Measurements from ENCODE around the gene TIPARP. TPM values are rescaled to one million over a fixed set of nuclear protein-coding genes. Genes with fewer than 3 reads are reported as not detected.
A peak's percentile ranks its signal among the peaks of the same experiment; 100 is the strongest.
"Not testable (repeated sequence)": the region's sequence is repeated elsewhere in the genome, so short reads cannot be mapped to it uniquely, and the experiment has no call there.

Gene TIPARP
- total RNA-seq, 1 experiment from 2014 or later = 89.9 TPM

DNA sequence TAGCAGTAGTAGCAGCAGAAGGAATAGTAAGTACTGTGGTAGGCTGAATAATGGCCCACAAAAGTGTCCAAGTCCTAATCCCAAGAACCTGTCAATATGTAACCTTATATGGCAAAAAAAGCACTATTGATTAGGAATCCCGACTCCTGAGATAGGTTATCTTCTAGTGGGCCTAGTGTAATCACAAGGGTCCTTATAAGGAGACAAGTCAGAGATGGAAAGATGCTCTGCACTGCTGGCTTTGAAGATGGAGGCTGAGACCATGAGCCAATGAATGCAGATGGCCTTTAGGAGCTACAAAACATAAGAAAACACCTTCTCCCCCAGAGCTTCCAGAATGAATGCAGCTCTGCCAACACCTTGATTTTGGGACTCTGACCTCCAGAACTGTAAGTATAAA is 36.0 kb downstream of the TIPARP start:
- no peak for DNase-seq (ENCODE audit: low read depth)

DNA sequence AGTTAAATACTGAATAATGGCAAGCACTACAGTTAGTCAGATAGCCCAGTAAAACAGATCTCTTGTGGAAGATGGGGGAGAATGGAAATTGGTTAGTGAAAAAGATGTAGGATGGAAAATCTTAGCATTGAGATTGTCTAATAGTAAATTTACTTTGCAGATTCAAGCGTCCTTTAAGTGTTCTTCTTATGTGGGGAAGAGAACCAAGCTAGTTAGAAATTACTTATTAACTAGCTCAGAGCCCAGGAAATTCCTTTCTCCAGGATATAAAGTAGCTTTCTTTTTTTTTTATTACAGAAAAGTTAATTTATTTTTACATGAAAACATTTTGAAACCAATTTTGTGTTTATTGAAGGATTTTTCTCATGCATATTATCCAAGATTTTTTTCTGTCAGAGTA is 36.7 kb downstream of the TIPARP start:
- DNase-seq (ENCODE audit: low read depth) = no peak

DNA sequence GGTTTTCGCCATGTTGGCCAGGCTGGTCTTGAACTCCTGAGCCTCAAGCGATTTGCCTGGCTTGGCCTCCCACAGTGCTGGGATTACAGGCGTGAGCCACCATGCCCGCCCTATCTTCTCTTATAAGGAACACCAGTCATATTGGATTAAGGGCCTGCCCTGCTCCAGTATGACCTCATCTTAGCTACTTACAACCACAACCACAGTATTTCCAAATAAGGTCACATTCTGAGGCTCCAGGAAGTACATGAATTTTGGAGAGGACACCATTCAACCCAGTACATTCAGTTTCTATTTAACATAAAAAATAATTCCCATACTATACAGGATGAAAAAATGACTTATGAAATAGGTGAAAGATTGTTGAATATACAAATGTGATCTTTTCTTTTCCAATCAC is 37.6 kb downstream of the TIPARP start:
- peak; percentile 51 for DNase-seq (ENCODE audit: low read depth)

DNA sequence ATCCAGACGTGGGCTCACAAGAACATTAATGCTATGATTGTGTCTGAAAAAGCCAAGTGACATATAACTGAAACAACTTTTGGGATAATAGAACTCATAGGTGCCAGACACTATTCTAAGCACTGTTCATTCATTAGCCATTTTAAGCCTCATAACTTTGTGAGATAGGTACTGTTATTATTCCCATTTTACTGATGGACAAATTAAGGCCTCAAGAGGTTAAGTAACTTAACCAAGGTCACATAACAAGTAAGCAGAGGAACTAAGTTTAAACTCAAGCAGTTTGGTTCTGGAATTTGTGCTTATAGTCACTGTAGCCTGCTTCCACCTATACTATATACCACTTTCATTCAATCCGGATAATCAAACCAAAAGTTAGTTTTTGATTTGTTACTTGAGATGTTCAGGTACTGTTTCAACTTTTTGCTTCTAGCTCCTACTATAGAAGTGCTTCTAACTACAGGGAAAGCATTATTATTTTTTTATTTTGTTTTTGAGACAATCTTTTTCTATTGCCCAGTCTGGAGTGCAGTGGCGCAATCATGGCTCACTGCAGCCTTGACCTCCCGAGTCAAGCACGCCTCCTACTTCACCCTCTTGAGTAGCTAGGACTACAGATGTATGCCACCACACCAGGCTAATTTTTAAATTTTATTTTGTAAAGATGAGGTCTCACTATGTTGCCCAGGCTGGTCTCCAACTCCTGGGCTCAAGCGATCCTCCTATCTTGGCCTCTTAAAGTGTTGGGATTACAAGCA is 41.9 kb downstream of the TIPARP start:
- no peak for DNase-seq (ENCODE audit: low read depth)

DNA sequence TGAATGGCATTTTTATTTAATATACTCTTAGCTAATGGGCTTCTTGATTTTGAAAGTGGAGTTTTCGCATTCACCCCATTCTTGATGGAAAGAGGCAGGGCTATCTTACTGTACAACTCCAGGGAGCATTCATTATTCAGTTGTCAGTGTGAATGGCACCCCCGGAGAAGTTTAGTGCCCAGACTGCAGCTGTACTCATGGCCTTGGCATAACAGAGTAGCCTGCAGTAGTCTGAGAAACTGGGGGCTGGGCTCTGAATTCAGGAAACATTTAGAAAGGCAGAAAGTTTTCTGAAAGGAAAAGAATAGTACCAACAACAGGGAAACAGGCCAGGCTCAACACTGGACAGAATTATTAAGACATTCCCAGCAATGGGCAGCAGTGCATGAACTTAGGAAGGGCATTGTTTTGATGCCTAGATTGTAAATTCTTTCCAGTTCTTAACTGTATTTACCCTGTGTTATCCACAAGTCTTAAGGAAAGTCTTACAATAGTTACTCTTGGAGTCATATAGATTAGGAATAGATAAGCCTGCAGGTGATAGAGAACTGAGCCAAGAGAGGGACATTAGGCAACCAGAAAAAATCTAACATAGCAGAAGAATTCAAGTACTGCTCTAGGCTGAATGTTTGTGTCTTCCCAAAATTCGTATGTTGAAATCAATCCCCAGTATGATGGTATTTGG is 44.4 kb downstream of the TIPARP start:
- no peak for DNase-seq (ENCODE audit: low read depth)

DNA sequence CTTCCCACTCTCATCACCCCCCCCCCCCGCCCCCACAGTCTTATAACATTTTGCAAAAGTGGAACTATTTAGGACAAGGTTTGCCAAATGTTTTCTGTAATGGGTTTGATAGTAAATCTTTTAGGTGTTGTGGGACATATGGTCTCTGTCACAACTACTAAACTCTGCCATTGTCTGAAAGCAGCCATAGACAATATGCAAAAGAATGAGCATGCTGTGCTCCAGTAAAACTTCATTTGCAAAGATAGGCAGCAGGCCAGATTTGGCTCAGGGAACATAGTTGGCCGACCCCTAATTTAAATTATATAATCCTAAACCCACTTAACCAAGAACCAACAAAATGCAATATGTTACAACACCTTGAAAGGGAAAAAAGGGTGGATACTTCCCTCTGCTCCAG is 46.4 kb downstream of the TIPARP start:
- DNase-seq (ENCODE audit: low read depth) = no peak

DNA sequence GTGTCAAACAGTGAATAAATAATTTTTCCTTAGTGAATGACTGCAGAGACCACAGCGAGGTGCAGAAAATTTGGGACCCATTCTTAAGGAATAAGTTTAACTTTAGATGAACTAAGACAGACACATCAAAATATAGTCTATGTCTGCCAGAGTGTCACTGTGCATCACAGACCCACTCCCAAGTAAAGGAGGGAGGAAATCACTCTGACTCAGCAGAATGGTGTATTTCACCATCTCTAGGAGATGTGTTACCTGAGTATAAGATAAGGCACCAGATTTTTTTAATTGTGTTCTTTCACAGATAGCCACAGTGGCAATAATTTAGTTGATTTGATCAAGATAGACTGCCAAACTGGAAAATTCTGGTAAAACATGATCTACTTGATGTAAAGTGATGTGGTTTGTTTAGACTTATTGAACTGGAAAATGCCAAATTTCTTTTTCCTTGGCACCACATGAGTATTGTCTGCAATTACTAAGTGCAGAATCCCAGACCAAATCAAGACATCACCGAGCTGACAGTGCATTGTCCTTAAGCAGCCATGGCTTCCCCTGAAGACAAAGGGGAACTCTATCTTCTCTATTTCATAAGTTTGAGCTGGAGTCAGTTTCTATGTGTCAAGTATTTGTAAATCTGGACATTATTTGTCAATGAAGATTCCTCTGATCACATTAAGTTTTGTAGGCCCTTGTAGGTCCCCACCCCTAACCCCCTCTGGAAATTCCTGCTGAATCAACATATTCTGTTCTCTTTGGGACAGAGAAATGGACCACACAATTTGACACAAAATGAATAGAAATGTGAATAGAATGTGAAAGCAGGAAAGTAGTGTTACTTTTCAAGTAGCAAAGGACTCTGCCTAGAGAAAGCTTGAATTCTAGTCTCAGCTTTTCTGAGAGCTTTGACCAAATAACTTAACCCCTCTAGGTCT is 47.6 kb downstream of the TIPARP start:
- no peak for DNase-seq (ENCODE audit: low read depth)

DNA sequence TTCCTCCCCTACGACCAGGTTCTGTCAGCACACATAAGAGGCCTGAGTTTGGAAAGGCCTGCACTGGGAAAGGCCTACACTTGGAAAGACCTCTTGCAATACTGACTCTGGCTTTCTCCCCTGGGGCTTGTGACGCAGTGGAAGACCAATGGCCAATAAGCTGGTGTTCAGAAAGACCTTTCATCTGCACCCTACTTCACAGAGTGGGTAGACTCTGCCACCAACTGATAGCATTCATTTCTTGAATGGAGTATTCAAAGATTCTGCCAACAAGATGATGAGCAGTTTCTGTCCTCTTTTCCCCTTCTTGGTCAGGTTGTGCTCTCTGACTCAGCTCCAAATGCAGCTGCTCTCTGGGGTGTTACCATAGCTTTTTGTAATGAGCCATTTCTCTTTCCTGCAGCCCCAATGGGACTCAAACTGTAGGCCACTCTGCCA is 48.8 kb downstream of the TIPARP start:
- DNase-seq (ENCODE audit: low read depth) = peak; percentile 90

DNA sequence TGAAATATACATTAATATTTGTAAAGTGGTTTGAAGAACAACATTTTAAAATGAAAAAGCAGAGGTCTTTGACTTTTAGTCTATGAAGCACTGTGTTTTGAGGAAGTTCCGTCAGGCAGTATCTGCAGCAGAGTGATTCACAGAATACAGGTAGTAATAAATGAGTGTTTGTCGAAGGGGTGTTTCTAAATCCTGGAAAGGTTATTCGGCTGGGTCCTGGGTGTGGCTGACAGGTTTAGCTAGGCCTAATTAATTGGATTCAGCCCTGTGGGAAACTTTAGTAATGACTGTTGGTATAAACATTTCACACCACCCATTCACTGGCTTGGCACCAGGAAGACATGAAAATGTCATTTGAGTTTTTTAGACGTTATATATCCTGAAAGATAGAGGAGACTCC is 51.3 kb downstream of the TIPARP start:
- no peak for DNase-seq (ENCODE audit: low read depth)

DNA sequence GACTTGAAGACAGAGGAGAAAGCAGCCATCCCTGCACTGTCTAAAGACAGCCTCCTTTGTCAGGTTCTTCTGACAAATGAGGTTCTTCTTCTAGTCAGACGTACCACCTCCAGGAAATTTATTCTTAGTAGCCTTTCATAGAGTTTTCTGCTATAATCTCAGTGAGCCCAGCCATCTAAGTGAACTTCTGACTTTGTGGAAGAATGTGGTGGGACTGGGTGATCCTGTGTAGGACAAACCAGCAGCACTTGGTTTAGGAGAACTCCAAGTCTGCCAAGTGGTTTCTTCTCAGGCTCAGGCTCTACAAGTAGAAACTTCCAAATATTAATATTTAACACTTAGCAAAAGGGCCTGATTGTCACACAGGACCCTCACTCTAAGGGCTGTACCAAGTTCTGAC is 52.1 kb downstream of the TIPARP start:
- DNase-seq (ENCODE audit: low read depth) = no peak

DNA sequence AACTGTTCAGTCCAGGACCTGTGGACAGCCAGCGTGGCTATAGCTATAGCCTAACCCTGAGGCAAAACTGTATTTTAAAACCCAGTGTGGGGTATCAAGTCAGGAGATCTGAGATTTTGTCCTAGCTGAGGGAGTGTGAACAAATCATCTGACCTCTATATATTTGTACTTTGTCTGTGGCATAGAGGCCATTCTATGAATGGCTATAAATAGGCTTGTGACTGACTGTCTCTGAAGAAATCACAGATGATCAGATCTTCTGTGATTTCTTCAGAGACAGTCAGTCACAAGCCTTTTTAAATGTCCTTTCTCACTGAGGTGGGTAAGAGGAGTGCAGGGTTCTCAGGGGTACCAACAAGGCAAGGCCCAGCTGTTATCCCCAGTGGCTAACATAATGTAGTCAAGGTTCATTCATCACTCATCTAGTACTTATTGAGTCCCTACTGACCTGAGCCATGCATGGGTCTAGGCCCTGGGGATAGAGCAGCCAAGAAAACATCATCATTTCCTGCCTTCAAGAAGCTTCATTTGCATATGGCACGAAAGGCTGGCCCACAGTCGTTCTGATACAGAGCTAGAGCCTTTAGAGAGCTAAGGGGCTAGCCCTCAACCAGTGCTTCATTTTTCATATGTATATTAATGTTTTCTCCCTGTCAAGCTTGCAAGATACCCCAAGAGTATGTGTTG is 53.3 kb downstream of the TIPARP start:
- DNase-seq (ENCODE audit: low read depth) = peak; percentile 38

DNA sequence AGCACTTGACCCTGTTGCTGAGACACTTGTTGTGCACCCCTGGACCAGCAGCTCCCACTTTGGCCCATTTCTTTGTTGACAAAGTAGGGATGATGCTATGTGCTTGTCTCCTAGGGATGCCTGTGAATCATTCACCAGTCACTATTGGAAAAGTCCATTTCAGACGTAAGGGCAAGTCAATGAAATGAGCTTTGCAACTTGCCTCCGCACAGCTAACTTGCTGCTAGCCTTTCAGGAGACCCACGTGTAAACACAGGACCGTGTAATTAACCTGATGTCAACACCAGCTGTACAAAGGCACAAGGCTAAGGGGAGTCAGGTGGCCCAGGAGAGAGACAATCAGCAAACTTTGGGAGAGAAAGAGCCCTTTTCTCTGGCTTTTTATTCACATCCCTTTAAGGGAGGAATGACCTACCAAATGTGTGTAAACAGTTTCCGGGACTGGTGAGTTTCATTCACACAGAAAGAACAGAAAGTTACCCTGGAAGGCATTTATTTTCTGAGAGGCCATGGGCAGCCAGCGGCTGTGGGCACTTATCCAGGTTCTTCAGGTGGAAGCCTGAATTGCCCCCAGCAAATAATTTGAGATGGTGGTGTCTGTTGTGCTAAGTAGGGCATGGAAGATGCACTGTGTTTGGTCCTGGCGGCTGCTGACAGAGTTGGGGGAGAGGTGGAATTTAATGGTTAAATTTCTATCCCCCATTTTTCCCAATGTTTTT is 54.0 kb downstream of the TIPARP start:
- DNase-seq (ENCODE audit: low read depth) = peak; percentile 55

DNA sequence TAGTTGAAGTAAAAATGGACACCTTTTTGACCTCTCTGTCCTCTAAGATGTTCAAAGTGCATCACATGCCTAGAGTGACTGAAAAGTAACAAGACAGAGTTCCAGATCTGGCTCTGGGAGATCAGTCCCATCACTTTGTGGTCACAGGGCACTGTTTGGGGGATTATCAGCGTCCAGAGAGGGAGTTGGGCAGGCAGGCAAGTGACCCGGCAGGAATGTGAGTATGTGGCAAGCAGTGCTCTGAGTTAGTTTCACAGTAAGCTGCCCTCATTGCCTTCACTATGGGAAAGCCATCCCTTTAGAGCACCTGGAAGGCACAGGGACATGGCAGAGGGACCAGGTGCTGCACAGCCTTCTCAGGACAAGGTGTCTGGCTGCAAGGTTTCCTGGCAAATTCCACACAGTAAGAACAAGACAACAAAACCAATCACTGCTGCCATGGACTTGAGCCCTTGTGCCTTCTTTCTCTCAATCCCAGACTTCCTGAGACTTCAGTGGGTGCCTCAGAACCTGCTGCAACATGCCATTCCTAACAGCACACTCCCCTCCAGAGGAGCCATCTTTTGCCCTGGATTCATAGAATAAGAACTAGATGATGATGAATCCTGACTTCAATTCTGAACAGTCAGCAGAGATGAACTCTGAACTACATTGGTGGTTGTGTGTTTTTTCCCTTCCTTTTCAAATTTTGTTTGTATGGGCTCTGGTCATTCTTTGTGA is 55.2 kb downstream of the TIPARP start:
- peak; percentile 33 for DNase-seq (ENCODE audit: low read depth)

DNA sequence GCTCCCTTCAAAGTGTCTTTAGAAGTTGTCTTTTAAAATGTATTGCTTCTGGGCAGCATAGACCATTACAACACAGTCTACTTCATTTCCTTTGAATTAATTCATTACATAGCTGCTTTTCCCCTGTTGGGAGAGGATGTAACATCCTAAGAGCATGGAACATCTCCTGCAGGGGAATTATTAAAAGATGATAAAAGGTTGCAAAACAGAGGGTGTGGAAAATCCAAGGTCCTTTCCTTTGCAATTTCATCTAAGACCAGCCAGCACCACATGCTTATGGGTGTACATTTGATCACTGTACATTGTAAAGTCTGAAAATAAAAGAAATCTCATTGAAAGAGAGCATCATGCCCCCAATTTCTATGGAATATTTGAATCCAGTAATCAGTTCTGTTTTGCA is 57.4 kb downstream of the TIPARP start:
- DNase-seq (ENCODE audit: low read depth) = no peak

DNA sequence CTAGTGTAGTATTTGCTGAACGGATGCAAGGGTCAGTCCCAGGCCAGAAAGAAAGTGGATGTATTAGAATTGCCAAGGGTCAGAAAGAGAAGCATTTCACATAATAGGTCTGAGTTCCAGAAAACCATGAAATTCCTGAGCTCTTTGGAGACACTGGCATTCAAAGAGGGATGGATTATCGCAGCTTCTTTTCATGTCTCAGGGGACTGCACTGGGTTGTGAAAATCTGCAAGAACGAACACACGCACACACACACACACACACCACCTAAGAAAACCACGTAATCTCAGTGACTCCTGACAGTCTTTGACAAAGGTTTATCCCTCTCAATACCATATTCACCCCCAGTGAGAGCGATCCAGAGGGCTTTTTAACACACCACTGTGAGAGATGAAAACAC is 57.9 kb downstream of the TIPARP start:
- DNase-seq (ENCODE audit: low read depth) = no peak

DNA sequence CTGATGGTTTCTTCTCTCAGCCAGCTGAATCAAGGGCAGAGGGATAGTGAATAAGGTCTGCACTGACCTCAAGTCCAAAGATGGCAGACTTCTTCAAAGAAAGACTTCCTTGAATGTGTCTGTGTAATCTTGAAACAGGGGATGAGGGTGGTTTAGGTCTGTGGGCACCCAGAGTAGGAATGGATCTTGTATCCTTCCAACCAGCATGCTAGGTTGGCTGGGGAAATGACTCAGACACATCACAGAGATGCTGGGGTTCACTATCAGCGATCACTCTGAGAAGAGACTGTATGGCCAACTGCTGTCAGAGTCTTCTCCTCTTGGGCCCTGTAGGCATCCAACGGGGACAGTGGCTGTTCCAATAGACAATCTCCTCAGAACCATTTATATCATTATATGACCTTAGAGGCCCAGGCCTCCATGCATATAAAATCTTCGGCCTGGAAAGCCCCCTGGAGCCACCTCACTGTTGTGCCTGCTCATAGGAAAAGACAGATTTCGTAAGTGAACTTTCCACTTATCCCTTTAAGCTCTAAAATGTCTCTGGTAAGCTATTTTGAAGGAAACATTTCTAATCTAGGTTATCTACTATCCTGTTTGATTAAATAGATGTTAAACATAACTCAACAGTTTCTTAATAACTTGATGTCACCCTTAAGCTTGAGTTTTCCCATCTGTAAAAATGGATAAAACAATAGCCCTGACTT is 58.5 kb downstream of the TIPARP start:
- no peak for DNase-seq (ENCODE audit: low read depth)

DNA sequence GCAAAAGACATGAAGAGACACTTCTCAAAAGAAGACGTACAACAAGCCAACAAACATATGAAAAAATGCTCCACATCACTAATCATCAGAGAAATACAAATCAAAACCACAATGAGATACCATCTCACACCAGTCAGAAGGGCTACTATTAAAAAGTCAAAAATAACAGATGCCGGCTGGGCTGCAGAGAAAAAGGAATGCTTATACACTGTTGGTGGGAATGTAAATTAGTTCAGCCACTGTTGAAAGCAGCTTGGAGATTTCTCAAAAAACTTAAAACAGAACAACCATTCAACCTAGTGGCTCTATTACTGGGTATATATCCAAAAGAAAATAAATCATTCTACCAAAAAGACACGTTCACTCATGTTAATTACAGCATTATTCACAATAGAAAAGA is 60.3 kb downstream of the TIPARP start:
- DNase-seq (ENCODE audit: low read depth) = peak; percentile 44

DNA sequence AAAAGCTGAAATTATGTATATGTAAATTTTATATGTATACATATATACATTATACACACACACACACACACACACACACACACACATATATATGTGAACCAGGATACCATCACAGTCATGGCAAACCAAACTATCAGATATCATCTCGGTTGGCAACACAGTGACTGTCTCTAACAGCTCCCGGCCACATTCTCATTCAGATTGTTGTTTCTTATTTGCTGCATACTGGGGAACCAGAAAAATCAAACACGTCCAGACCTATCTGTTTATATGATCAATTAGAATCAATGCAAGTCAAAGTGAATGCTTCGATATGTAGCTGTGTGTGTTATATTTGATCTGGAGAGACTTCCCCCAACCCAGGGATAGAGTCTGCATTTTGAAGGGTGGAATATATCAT is 61.1 kb downstream of the TIPARP start:
- no peak for DNase-seq (ENCODE audit: low read depth)

DNA sequence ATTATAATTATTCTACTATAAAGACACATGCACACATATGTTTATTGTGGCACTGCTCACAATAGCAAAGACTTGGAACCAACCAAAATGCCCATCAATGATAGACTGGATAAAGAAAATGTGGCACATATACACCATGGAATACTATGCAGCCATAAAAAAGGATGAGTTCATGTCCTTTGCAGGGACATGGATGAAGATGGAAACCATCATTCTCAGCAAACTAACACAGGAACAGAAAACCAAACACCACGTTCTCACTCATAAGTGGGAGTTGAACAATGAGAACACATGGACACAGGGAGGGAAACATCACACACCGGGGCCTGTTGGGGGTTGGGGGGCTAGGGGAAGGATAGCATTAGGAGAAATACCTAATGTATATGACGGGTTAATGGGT is 62.7 kb downstream of the TIPARP start:
- DNase-seq (ENCODE audit: low read depth) = not testable (repeated sequence)

DNA sequence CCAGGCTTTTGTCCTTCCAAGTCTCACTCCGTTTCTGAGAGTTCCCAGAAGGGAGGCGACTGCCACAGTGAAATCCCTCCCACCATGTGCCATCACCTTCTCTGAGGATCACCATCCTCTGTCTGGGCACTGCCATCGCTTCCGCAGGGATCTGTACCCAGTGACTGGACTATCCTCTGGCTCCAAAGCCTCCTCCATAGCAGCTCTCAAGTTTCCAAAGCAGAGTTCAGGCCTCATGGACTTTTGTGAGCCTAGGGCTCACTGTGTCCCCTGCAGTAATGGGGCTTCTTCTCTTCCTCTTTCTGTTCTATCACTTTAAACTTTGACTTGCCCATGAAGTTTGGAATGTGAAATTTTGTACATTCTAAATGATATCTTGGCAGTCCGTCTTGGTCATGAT is 63.9 kb downstream of the TIPARP start:
- no peak for DNase-seq (ENCODE audit: low read depth)
